Activated naive CD8-positive, alpha-beta T cell treated with anti-CD3 and anti-CD28 coated beads, Interleukin-2, amount 50 U/mL, for 24 hours (primary cell): ENCODE measurements around the gene CD164.
A peak's percentile ranks its signal among the peaks of the same experiment; 100 is the strongest.
"Not testable (repeated sequence)": the region's sequence is repeated elsewhere in the genome, so short reads cannot be mapped to it uniquely, and the experiment has no call there.

Experiments used
- ATAC-seq: fragments of 150-1000 bp; cut with Tn5 transposase; one replicate; pipeline ENCODE4 v1.10.0; 2021
- DNase-seq: peaks from one replicate; pipeline ENCODE4 v3.0.0; 2021
- H3K27ac Mint-ChIP-seq: one replicate; pipeline ENCODE4 v1.8.0; 2021; ENCODE audit warnings: mild to moderate bottlenecking, mixed read lengths
- H3K27me3 Mint-ChIP-seq: one replicate; pipeline ENCODE4 v1.8.0; 2021; ENCODE audit warnings: mixed read lengths
- H3K36me3 Mint-ChIP-seq: one replicate; pipeline ENCODE4 v1.8.0; 2021; ENCODE audit warnings: low read depth, mixed read lengths
- H3K4me1 Mint-ChIP-seq: one replicate; pipeline ENCODE4 v1.8.0; 2021; ENCODE audit warnings: mixed read lengths
- H3K4me3 Mint-ChIP-seq: one replicate; pipeline ENCODE4 v1.8.0; 2021; ENCODE audit warnings: mild to moderate bottlenecking, moderate library complexity, mixed read lengths
- H3K9me3 Mint-ChIP-seq: one replicate; pipeline ENCODE4 v1.8.0; 2021; ENCODE audit warnings: mixed read lengths

CD164 gene

GRCh38 chr6:109388265-109388664 lies 6.0 kb upstream of the CD164 start:
- Mint-ChIP-seq H3K27ac (no peak overlapping the region), H3K27me3 (no peaks in the 10 kb centered on the region)
- ATAC-seq, result no peak

GRCh38 chr6:109383438-109383940 lies 1.2 kb upstream of the CD164 start:
- H3K27me3 Mint-ChIP-seq, result no peaks in the 10 kb centered on the region
- DNase-seq (no peak), ATAC-seq (no peak)
- H3K36me3 Mint-ChIP-seq, result peaks cover 16% of the 10 kb centered on the region
- H3K4me3 Mint-ChIP-seq, result peak overlapping the region; percentile 85
- peak overlapping the region; percentile 99 for H3K27ac Mint-ChIP-seq
- no peaks in the 10 kb centered on the region for H3K9me3 Mint-ChIP-seq
- peaks cover 37% of the 10 kb centered on the region for H3K4me1 Mint-ChIP-seq

More at GRCh38 chr6:109388265-109388664, 6.0 kb upstream of the CD164 start:
- Mint-ChIP-seq H3K9me3 (no peaks in the 10 kb centered on the region), H3K4me1 (peaks cover 27% of the 10 kb centered on the region), H3K36me3 (no peaks in the 10 kb centered on the region), H3K4me3 (no peak overlapping the region)
- DNase-seq, result no peak

GRCh38 chr6:109382576-109383437 lies 540 bp upstream of the CD164 start:
- ATAC-seq (peak; percentile 74), DNase-seq (peak; percentile 90)
- no peaks in the 10 kb centered on the region for H3K9me3 Mint-ChIP-seq
- peaks cover 44% of the 10 kb centered on the region for H3K4me1 Mint-ChIP-seq
- no peaks in the 10 kb centered on the region for H3K27me3 Mint-ChIP-seq
- peak overlapping the region; percentile 99 for H3K27ac Mint-ChIP-seq
- peak overlapping the region; percentile 85 for H3K4me3 Mint-ChIP-seq
- peaks cover 23% of the 10 kb centered on the region for H3K36me3 Mint-ChIP-seq

- H3K4me1 Mint-ChIP-seq, result peaks cover 57% of the 10 kb centered on the region
Measured at GRCh38 chr6:109381061-109381746, 1.1 kb downstream of the CD164 start.

GRCh38 chr6:109379711-109380110 lies 2.6 kb downstream of the CD164 start:
- no peak for DNase-seq
- Mint-ChIP-seq H3K27me3 (no peaks in the 10 kb centered on the region), H3K4me3 (peak overlapping the region; percentile 85), H3K4me1 (peaks cover 64% of the 10 kb centered on the region), H3K27ac (peak overlapping the region; percentile 77), H3K36me3 (peaks cover 49% of the 10 kb centered on the region), H3K9me3 (no peaks in the 10 kb centered on the region)
- ATAC-seq, result no peak

More at GRCh38 chr6:109381061-109381746, 1.1 kb downstream of the CD164 start:
- peak overlapping the region; percentile 85 for H3K27ac Mint-ChIP-seq
- H3K4me3 Mint-ChIP-seq, result peak overlapping the region; percentile 85
- DNase-seq, result no peak
- H3K36me3 Mint-ChIP-seq, result peaks cover 37% of the 10 kb centered on the region
- ATAC-seq, result no peak
- no peaks in the 10 kb centered on the region for H3K9me3 Mint-ChIP-seq
- H3K27me3 Mint-ChIP-seq, result no peaks in the 10 kb centered on the region

- Mint-ChIP-seq H3K4me1 (peaks cover 67% of the 10 kb centered on the region), H3K4me3 (peak overlapping the region; percentile 40), H3K9me3 (no peaks in the 10 kb centered on the region), H3K36me3 (peaks cover 67% of the 10 kb centered on the region), H3K27me3 (no peaks in the 10 kb centered on the region), H3K27ac (peak overlapping the region; percentile 61)
- no peak for DNase-seq
- ATAC-seq, result no peak
Measured at GRCh38 chr6:109377717-109378116, 4.5 kb downstream of the CD164 start.

- H3K4me3 Mint-ChIP-seq, result peak overlapping the region; percentile 57
Measured at GRCh38 chr6:109374326-109374892, 7.9 kb downstream of the CD164 start.

GRCh38 chr6:109373762-109374161 lies 8.5 kb downstream of the CD164 start:
- no peaks in the 10 kb centered on the region for H3K27me3 Mint-ChIP-seq
- H3K4me3 Mint-ChIP-seq, result peak overlapping the region; percentile 57
- peaks cover 72% of the 10 kb centered on the region for H3K4me1 Mint-ChIP-seq
- ATAC-seq, result peak; percentile 94
- no peaks in the 10 kb centered on the region for H3K9me3 Mint-ChIP-seq
- peak; percentile 29 for DNase-seq
- peaks cover 80% of the 10 kb centered on the region for H3K36me3 Mint-ChIP-seq
- H3K27ac Mint-ChIP-seq, result peak overlapping the region; percentile 88

More at GRCh38 chr6:109374326-109374892, 7.9 kb downstream of the CD164 start:
- no peak for DNase-seq
- no peak for ATAC-seq
- no peaks in the 10 kb centered on the region for H3K27me3 Mint-ChIP-seq
- no peaks in the 10 kb centered on the region for H3K9me3 Mint-ChIP-seq
- H3K27ac Mint-ChIP-seq, result peak overlapping the region; percentile 88
- peaks cover 76% of the 10 kb centered on the region for H3K4me1 Mint-ChIP-seq
- peaks cover 82% of the 10 kb centered on the region for H3K36me3 Mint-ChIP-seq

- Mint-ChIP-seq H3K27me3 (no peaks in the 10 kb centered on the region), H3K9me3 (no peaks in the 10 kb centered on the region), H3K4me1 (peaks cover 70% of the 10 kb centered on the region), H3K27ac (peak overlapping the region; percentile 88), H3K36me3 (peaks cover 82% of the 10 kb centered on the region), H3K4me3 (peak overlapping the region; percentile 57)
- no peak for DNase-seq
- ATAC-seq, result no peak
Measured at GRCh38 chr6:109373331-109373730, 8.9 kb downstream of the CD164 start.

GRCh38 chr6:109372130-109372529 lies 10.1 kb downstream of the CD164 start:
- Mint-ChIP-seq H3K4me1 (peaks cover 61% of the 10 kb centered on the region), H3K36me3 (peaks cover 78% of the 10 kb centered on the region)

GRCh38 chr6:109370792-109371191 lies 11.5 kb downstream of the CD164 start:
- Mint-ChIP-seq H3K27ac (no peak overlapping the region), H3K9me3 (no peaks in the 10 kb centered on the region), H3K4me1 (peaks cover 53% of the 10 kb centered on the region), H3K36me3 (peaks cover 80% of the 10 kb centered on the region), H3K27me3 (no peaks in the 10 kb centered on the region), H3K4me3 (no peak overlapping the region)
- DNase-seq, result no peak
- ATAC-seq, result no peak

More at GRCh38 chr6:109372130-109372529, 10.1 kb downstream of the CD164 start:
- Mint-ChIP-seq H3K4me3 (no peak overlapping the region), H3K27me3 (no peaks in the 10 kb centered on the region), H3K9me3 (no peaks in the 10 kb centered on the region), H3K27ac (peak overlapping the region; percentile 72)
- no peak for DNase-seq
- no peak for ATAC-seq

GRCh38 chr6:109370336-109370735 lies 11.9 kb downstream of the CD164 start:
- H3K4me3 Mint-ChIP-seq, result no peak overlapping the region

GRCh38 chr6:109369728-109370127 lies 12.5 kb downstream of the CD164 start:
- DNase-seq, result no peak
- Mint-ChIP-seq H3K4me1 (peaks cover 47% of the 10 kb centered on the region), H3K9me3 (no peaks in the 10 kb centered on the region), H3K4me3 (no peak overlapping the region), H3K27me3 (no peaks in the 10 kb centered on the region), H3K27ac (no peak overlapping the region), H3K36me3 (peaks cover 78% of the 10 kb centered on the region)
- ATAC-seq, result no peak

More at GRCh38 chr6:109370336-109370735, 11.9 kb downstream of the CD164 start:
- no peak for DNase-seq
- Mint-ChIP-seq H3K36me3 (peaks cover 79% of the 10 kb centered on the region), H3K27me3 (no peaks in the 10 kb centered on the region), H3K27ac (no peak overlapping the region), H3K4me1 (peaks cover 53% of the 10 kb centered on the region), H3K9me3 (no peaks in the 10 kb centered on the region)
- no peak for ATAC-seq

- ATAC-seq, H3K27me3 Mint-ChIP-seq, H3K27ac Mint-ChIP-seq, DNase-seq, H3K4me3 Mint-ChIP-seq, H3K9me3 Mint-ChIP-seq: not testable (repeated sequence)
- H3K36me3 Mint-ChIP-seq, result peaks cover 80% of the 10 kb centered on the region
- peaks cover 20% of the 10 kb centered on the region for H3K4me1 Mint-ChIP-seq
Measured at GRCh38 chr6:109364382-109365078, 17.7 kb downstream of the CD164 start.
